COR-L47 (cell line): Measurements from ENCODE around the gene SLC6A13.
A peak's percentile ranks its signal among the peaks of the same experiment; 100 is the strongest.
"Not testable (repeated sequence)": the region's sequence is repeated elsewhere in the genome, so short reads cannot be mapped to it uniquely, and the experiment has no call there.

Experiments used
- DNase-seq: peaks from one replicate; lab custom pipeline; 2025; lab: John Stamatoyannopoulos, UW

The SLC6A13 gene

GRCh38 chr12:197911-198695, 64.5 kb downstream of the SLC6A13 start:
- no peak for DNase-seq

DNA sequence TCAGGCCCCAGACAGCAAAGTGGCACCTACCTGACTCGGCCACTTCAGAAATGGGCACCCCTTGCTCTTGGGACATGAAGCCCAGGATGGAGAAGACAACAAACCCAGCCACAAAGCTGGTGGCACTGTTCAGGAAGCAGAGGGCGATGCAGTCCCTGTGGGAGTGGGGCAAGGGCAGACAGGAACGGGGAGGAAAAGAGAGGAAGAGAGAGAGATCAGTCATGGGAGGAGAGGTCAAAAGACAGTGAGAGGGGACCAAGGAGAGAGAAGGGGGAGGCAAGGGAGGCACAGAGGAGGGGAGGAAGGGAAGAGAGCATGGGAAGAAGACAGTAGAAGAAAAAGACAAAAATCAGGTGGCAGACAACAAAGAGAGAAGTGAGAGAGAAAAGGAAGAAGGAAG, 65.3 kb downstream of the SLC6A13 start:
- DNase-seq = no peak

GRCh38 chr12:196436-196835, 66.2 kb downstream of the SLC6A13 start:
- DNase-seq = no peak

DNA sequence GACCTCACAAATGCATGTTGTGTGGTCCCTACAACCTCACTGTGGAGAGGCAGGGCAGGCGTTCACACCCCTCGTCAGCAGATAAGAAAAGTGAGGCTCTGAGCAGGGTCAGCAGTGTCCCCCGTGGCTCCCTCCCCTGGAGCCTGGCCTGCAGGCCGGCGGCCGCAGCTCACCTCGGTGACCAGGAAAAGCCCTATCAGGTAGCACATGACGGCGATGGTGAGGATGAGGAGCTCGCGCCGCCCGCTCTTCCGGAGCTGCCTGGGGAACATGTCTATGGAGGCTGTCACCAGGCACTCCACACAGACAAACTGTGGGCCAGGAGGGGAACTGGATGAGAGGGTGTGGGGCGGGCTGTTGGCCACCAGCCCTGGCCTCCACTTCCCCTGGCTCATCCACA, 66.7 kb downstream of the SLC6A13 start:
- DNase-seq = no peak

DNA sequence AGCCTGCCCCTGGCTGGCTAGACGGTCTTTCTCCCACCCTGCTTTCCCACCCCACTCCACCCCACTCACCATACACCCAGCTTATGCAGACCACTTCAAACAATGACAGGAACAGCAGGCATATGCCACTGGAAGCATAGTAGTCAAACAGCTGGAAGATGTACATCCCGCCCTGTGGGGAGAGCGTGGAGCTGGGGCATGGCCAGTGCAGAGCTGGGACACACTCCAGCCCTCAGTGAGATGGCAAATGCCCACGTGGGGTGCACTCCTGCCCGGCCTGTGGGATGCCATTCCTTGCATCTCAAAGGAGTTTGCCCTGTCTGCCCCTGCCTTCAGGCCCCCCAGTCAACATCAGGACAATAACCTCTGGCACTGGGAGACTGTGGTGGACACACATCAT, 67.5 kb downstream of the SLC6A13 start:
- DNase-seq = no peak

- no peak for DNase-seq
Measured at GRCh38 chr12:194276-194675, 68.4 kb downstream of the SLC6A13 start.

GRCh38 chr12:193261-193660, 69.4 kb downstream of the SLC6A13 start:
- DNase-seq = no peak

DNA sequence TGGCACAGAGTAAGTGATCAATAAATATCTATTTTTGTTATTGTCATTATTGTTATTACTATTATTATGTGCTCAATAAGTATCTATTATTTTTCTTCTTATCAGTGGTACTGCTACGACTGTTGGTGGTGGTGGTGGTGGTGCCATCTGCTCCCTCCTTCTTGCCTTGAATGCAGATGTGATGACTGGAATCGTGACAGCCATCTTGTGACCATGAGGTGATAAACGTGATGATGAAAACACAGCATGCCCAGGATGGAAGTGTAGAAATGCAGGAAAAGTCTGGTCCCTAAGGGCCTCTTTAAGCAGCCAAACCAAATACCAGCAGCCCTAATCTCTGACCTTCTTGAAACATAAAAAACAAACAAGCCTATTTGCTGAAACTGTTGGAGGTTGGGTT, 71.1 kb downstream of the SLC6A13 start:
- no peak for DNase-seq

DNA sequence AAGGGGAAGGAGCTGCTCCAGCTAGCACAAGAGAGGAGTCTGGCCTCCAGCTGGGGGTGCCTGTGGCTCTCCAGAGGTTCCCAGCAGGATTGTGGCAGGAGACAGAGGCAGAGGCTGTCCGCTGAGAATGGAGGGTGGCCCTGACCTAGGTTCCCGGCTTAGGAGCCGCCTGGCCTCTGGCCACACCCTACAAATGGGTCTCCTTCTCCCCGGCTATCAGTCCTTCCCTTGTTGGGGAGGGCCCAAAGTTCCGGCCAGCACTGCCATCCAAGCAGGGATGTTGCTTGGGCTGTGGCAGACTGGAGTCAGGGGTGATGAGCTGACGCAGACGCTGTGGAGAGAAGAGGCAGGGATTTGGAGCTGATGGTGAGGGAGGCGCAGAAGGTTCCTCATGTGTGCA, 71.8 kb downstream of the SLC6A13 start:
- DNase-seq = no peak

DNA sequence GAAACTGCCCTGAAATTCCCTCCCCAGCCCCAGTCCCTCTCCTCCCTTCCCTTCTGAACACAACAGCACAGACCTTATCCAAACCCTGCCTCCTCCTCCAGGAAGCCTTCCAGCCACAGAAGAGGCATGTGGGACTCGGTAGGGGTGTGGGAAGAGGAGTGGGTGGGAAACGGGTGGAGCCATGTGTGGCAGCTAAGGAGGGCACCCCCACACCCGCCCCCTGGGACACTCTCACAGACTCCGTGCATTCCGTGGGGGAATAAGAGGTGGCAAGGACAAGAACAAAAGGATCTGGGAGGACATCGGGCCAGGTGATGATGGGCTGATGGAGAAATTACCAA, 73.0 kb downstream of the SLC6A13 start:
- no peak for DNase-seq

DNA sequence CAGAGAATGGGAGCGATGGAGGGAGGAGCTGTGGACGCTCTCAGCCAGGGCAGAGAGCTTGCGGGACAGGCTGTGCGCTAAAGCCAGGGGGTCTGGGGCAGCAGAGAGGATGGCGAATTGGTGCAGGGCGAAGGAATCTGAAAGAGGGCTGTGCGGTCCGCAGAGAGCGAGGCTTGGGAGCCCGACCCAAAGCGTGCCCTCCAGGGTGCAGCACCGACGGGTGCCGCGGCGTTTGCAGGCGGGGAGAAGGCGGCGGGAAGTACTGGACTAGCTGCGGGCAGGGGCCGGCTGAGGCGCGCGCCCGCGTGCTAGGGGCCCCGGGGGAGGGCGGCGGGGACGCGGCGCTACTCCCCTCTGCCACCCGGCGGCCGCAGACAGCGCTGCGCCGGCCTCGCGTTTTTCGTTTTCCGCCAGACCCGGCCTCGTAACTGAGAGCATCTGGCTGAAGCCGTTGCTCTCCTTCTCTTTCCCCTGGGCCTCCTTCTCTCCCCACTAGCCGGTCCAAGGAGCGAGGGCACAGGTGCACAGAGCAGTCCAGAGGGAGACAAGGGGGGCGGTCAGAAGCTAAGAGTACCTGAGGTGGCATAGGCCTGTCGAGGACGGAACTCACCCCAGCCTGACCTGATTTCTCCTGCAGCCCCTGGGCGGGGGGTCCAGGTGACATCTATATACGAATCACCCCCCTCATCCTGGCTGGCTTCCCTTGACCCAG, 73.6 kb downstream of the SLC6A13 start:
- no peak for DNase-seq

DNA sequence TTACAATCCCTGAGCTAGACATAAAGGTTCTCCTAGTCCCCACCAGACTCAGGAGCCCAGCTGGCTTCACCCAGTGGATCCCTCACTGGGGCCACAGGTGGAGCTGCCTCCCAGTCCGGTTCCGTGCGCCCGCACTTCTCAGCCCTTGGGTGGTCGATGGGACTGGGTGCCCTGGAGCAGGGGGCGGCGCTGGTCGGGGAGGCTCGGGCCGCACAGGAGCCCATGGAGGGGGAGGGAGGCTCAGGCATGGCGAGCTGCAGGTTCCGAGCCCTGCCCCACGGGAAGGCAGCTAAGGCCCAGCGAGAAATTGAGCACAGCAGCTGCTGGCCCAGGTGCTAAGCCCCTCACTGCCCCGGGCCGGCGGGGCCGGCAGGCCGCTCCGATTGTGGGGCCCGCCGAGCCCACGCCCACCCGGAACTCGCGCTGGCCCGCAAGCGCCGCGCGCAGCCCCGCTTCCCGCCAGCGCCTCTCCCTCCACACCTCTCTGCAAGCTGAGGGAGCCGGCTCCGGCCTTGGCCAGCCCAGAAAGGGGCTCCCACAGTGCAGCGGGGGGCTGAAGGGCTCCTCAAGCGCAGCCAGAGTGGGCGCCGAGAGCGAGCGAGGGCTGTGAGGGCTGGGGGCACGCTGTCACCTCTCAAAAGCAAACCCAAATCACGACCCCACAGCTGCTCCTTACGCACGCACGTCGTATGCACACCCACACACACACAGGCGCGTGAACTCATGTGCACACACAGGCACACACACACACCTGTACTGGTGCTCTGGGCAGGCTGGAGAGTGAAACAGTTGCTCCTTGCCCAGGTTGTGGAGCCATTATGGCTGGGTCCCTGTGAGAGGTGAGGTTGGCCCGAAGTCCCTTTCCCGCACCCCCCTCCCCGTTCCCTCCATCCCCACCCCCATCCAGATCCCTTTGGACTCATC, 74.4 kb downstream of the SLC6A13 start:
- DNase-seq = not testable (repeated sequence)

- DNase-seq = no peak
Measured at GRCh38 chr12:186006-186625, 76.5 kb downstream of the SLC6A13 start.

- DNase-seq = no peak
Measured at GRCh38 chr12:185576-185955, 77.1 kb downstream of the SLC6A13 start.

DNA sequence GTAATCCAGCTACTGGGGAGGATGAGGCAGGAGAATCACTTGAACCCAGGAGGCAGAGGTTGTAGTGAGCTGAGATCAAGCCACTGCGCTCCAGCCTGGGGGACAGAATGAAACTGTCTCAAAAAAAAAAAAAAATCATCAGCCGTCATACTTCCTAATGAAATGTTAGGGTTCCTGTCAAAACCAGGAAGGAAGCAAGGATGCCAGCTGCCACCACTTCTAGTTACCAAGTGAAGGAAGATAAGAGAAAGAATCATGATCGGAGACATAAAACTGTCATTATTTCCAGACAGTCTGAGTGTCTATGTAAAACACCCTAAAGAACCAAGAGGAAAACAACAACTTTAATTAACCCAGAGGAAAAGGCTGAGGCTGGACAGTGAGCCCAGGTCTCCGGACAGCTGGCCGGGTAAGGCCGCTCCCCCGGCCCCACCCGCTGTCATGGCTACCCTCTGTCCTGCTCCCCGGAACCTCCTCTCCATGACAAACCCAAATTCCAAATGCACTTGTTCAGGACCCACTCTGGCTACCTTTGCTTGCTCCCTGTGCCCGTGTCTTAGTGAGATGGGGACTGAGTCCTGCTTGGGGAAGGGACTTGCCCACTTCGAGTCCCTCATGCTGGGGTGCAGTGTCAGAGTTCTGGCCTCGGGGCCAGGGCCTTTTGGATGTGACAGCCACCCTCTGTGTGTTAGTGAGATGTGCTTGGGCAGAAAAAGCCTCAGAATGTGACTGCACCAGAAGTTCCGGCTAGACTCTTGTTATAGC, 77.6 kb downstream of the SLC6A13 start:
- no peak for DNase-seq

DNA sequence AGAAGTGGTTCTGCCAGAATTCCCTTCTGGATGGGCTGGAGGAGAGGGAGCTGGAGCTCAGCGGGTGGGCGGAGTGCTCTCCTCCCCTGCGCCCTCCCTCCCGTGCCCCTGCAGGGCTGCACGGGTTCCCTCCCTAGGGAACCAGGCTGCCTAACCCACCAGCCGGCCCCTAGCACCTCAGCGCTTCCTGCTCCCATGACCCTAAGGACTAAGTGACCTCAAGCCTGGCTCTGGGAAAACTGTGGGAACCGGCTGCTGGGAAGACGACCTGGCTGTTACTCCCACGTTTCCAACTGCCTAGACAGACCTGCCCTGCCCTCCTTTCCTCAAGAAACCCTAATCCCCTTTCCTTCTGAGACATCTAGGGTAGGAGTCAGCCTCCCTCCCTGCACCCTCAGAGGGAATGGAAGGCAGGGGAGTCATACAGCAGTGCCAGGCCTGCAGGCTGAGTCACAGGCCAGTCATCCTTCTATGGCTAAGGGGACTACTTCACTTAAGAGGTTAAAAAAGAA, 80.2 kb downstream of the SLC6A13 start:
- DNase-seq = no peak

GRCh38 chr12:181921-182320, 80.7 kb downstream of the SLC6A13 start:
- DNase-seq = no peak

DNA sequence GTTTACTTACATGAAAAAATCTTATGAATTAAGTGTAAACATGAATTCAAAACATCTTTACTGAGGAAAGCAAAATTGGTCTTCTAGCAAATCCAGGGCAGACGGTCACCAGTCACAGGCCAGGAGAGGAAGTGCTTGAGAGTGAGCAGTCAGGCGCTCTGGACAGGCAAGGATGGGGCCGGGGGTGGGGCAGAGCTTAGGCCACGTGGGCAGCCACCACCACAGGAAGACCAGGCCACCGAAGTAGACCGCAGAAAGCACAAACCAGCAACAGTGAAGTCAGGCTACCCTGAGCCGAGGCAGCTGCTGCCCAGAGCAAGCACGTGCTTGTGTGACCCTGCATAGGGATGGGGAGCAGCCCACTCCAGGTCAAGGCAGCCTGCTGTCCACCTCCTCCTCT, 82.2 kb downstream of the SLC6A13 start:
- no peak for DNase-seq

GRCh38 chr12:179885-180284, 82.8 kb downstream of the SLC6A13 start:
- no peak for DNase-seq

GRCh38 chr12:179131-179884, 83.3 kb downstream of the SLC6A13 start:
- peak; percentile 84 for DNase-seq

DNA sequence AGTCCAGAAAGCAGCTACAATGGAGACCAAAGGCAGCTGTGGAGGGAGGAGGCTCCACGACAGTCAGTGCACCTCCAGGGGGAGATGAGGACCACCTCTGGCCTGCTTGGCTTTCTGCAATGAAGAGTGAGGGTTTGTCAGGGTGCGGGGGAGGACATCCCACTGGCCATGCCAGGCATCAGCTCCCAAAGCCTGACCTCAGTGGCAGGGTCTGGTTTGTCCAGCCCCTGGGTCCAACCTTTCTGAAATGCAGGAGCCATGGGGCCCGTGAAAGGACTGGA, 83.9 kb downstream of the SLC6A13 start:
- DNase-seq = peak; percentile 48
